Bronchial epithelial cell (primary cell): ENCODE data around the gene PIBF1. TPM values are rescaled to one million over a fixed set of nuclear protein-coding genes. Genes with fewer than 3 reads are reported as not detected.

Experiments
- DNase-seq: peaks from one replicate; pipeline ENCODE4 v3.0.0-alpha.2; 2010; ENCODE audit warnings: low read depth
- FAIRE-seq: peaks from 2 replicates; lab custom pipeline; 2011; peaks lifted over from hg19 to GRCh38; lab: Jason Lieb, UNC
- H3K27me3 ChIP-seq: 2 replicates; pipeline ENCODE4 v1.5.1; 2011; ENCODE audit warnings: low read length; ENCODE audit not compliant: control insufficient read depth, insufficient read depth
- H3K36me3 ChIP-seq: 2 replicates; pipeline ENCODE4 v1.5.1; 2011; ENCODE audit warnings: low read length; ENCODE audit not compliant: control insufficient read depth, insufficient read depth
- H3K4me3 ChIP-seq: 2 replicates; pipeline ENCODE4 v1.5.1; 2011; ENCODE audit warnings: mild to moderate bottlenecking, low read depth, low read length, control low read depth
- total RNA-seq: library from RNA; depleted of rRNA; stranded (reverse); fragments of >200 nt; gene quantifications from 2 replicates; pipeline ENCODE4 v1.2.1, GENCODE V29; 2014
- TF ChIP-seq, protein P1 (sequence below): IDR thresholded peaks from 2 replicates; pipeline ENCODE4 v1.5.1; 2011; ENCODE audit warnings: mild to moderate bottlenecking, moderate library complexity, low read length, control low read depth, inconsistent platforms; ENCODE audit not compliant: insufficient read depth, severe bottlenecking

Gene PIBF1
- total RNA-seq, 1 donor from 2014 or later, result 16.8 TPM

DNA sequence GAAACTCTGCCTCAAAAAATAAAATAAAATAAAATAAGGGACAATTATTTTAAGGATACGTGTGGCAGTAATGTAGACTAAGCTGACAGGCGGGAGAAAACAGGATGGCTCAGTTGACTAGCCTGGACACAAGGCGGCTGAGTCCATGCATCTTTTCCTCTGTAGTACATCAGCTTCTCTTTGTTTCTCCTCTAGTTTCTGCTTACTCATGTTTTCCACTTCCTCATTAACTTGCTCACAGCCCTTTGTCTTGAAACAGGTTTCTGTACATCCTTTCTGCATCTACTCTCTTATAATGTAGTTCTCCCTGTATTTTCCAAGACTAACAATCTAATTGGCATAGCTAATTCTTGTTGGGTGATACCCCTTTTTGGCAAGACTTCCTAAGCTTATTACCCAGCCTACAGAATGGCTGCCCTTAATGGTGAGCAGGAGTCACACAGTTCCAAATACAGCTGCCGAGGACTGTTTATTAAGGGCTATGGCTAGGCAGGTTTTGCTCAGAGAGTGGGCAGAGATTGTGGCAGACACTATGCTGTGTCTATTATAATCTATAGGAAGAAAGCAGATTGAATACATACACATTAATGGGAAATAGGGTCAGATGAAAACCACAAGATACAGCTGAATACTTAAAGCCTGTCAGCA lies 218.2 kb downstream of the PIBF1 start:
- TF ChIP-seq, protein P1, sequence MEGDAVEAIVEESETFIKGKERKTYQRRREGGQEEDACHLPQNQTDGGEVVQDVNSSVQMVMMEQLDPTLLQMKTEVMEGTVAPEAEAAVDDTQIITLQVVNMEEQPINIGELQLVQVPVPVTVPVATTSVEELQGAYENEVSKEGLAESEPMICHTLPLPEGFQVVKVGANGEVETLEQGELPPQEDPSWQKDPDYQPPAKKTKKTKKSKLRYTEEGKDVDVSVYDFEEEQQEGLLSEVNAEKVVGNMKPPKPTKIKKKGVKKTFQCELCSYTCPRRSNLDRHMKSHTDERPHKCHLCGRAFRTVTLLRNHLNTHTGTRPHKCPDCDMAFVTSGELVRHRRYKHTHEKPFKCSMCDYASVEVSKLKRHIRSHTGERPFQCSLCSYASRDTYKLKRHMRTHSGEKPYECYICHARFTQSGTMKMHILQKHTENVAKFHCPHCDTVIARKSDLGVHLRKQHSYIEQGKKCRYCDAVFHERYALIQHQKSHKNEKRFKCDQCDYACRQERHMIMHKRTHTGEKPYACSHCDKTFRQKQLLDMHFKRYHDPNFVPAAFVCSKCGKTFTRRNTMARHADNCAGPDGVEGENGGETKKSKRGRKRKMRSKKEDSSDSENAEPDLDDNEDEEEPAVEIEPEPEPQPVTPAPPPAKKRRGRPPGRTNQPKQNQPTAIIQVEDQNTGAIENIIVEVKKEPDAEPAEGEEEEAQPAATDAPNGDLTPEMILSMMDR, result no peak
- FAIRE-seq, result no peak
- no peaks in the 10 kb centered on the region for H3K36me3 ChIP-seq
- H3K27me3 ChIP-seq, result no peaks in the 10 kb centered on the region
- peak; percentile 79 for DNase-seq
- H3K4me3 ChIP-seq, result no peak overlapping the region

DNA sequence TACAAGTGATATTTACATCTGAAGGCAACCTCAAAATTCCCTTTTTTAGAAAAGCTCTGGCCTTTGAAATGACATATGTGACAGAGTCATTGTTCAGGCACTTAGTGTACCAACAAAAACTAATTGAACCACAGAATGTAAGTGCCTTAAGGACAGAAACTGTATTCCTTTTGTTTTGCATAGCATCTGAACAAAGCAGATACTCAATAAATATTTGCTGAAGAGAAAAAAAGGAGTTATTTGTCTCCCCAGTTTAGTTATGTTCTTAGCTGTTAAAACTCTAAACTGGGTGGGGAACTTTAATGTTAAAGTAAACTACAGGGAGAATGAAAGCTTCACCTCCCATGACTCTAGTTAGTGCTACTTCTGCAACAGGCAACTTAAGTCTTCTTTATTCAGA lies 220.0 kb downstream of the PIBF1 start:
- TF ChIP-seq, protein P1, result no peak
- H3K36me3 ChIP-seq, result no peaks in the 10 kb centered on the region
- no peak for DNase-seq
- no peak overlapping the region for H3K4me3 ChIP-seq
- no peak for FAIRE-seq
- no peaks in the 10 kb centered on the region for H3K27me3 ChIP-seq

DNA sequence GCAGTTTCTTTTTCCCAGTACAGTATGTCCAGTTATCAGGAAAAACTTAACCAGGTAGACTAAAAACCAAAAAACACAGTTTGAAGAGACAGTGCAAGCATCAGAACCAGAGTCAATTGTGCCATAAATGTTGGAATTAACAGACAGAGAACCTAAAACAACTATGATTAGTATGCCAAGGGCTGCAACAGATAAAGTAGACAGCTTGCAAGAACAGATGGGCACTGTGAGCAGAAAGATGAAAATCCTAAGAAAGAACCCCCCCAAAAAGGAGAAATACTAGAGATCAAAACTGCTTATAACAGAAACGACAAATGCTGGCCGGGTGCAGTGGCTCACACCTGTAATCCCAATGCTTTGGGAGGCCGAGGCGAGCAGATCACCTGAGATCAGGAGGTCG lies 229.8 kb downstream of the PIBF1 start:
- H3K27me3 ChIP-seq, result no peaks in the 10 kb centered on the region
- no peak for FAIRE-seq

DNA sequence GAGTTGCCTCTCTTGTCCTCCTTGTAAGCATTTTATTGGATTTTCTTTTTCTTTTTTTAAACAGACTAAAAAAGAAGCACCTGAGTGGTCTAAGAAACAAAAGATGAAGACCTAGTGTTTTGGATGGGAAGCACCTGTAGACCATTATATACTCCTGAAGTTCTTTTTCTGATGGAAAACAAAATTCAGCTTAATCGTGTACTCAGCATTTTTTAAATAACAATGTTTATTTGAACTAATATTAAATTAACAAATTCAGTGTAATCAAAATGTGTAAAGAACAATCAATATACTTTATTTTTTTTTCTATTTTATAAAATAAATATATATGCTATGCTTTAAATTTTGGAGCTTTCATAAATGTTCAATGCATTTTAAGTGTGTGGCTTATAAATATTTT lies 233.9 kb downstream of the PIBF1 start:
- no peaks in the 10 kb centered on the region for H3K36me3 ChIP-seq
- no peaks in the 10 kb centered on the region for H3K27me3 ChIP-seq
- DNase-seq (no peak), FAIRE-seq (no peak)
- TF ChIP-seq, protein P1, result no peak
- H3K4me3 ChIP-seq, result no peak overlapping the region

More for the DNA sequence above, 229.8 kb downstream of the PIBF1 start:
- Histone ChIP-seq H3K4me3 (no peak overlapping the region), H3K36me3 (no peaks in the 10 kb centered on the region)
- TF ChIP-seq, protein P1, result no peak
- DNase-seq, result no peak

DNA sequence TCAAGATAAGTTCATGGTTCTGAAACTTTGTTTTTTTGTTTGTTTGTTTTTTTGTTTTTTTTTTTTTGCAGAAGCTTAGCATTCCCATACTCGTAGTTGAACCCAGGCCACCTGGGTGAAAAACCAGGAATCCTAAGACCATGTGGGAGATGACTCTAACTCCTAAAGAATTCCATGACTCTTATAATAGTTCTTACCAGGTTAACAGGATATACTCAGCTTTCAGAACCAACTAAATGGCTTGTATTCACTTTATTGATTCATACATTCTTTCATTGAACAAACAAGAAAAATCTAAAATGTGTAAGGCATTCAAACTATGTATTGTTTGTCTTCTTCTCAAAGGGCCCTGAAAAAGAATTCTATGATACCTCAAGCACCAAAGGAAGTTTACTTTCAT lies 236.4 kb downstream of the PIBF1 start:
- FAIRE-seq (no peak), DNase-seq (peak; percentile 28)
- Histone ChIP-seq H3K27me3 (no peaks in the 10 kb centered on the region), H3K36me3 (no peaks in the 10 kb centered on the region), H3K4me3 (no peak overlapping the region)
- TF ChIP-seq, protein P1, result no peak
